ENCODE measurements around the gene SNN.

Gene SNN

DNA sequence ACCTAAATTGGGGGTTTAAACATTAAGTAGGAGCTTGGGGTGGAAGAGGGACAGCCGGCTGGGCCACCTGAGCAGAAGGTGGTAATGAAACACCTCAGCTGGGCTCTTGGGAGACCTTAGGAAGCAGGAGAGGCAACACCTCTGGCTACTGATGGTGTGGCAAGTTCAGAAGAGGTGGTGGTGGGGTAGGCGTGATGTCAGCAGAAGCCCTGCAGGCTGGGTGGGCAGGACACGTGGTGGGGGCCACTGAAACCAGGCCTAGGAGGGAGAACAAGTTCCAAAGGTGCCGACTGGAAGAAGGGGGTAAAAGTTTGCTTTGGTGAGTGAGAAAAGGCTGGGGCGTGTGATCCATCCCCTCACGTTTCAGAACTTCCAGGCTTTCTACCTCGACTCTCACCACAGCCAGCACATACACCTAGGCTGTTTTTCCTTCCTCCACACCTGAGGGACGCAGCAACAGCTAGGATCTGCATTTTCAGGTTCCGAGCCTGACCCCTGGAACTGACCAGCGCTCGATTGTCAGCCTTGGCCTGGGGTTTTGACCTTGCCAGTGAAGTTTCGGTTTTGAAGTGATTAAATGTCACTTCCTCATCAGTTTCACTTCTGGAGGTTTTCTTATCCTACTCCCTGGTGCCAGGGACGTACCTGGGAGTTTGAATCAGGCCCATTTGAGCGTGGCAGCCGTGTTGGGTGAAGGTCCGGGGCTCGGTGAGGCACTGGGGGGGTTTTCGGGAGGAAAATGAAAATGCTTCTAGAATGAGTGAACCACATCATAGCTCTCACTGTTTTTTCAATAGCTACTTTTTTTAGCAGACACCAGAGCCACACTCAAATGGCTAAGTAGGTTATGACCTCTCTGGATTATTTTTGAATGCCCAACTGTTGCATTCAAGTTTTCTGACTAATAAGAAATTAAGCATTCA, 10.0 kb downstream of the SNN start:
- Histone ChIP-seq H3K79me1 (ENCODE audit: low read depth, low read length) (peaks cover 19% of the 10 kb centered on the region), H3K27me3 (ENCODE audit: control insufficient read depth in 3 of 3, insufficient read depth in 3 of 3, low read depth in 1 of 3, low read length in 3 of 3) (no peaks in the 10 kb centered on the region), H3K36me3 (replicated peaks in 1 of 2; ENCODE audit: control insufficient read depth in 2 of 2, insufficient read depth in 2 of 2, low read length in 2 of 2) (peaks cover 36 to 98% of the 10 kb centered on the region in 2 donors), H4K91ac (ENCODE audit: low read depth, low read length, poor library complexity) (no peak overlapping the region), H3K18ac (ENCODE audit: low read length) (no peak overlapping the region), H3K9ac (ENCODE audit: low read depth, low read length, poor library complexity) (peak overlapping the region; percentile 7), H2BK5ac (ENCODE audit: low read length) (no peak overlapping the region), H3K27ac (replicated peaks; ENCODE audit: low read length) (no peak overlapping the region), H2BK15ac (ENCODE audit: low read length) (no peak overlapping the region), H3K4ac (ENCODE audit: low read length) (no peak overlapping the region), H2AFZ (ENCODE audit: low read length) (no peak overlapping the region), H3K14ac (ENCODE audit: low read length) (no peak overlapping the region), H2BK12ac (ENCODE audit: low read length) (no peak overlapping the region), H3K4me3 (ENCODE audit: low read length in 2 of 2) (no peak overlapping the region), H3K4me2 (ENCODE audit: insufficient read depth, low read length, poor library complexity, severe bottlenecking) (no peak overlapping the region), H3K4me1 (ENCODE audit: control insufficient read depth in 2 of 2, insufficient read depth in 1 of 2, low read depth in 1 of 2, low read length in 2 of 2) (peaks cover 0 to 2% of the 10 kb centered on the region in 2 donors), H4K8ac (ENCODE audit: low read depth, low read length) (no peak overlapping the region), H2AK5ac (ENCODE audit: low read depth, low read length) (no peak overlapping the region), H3K9me3 (replicated peaks in 1 of 2; ENCODE audit: control insufficient read depth in 2 of 2, insufficient read depth in 1 of 2, low read depth in 1 of 2, low read length in 2 of 2) (peaks cover 0 to 2% of the 10 kb centered on the region in 2 donors), H3K23ac (ENCODE audit: low read depth, low read length, poor library complexity) (no peak overlapping the region), H2BK120ac (ENCODE audit: low read depth, low read length) (no peak overlapping the region)
- no CpG with 5 or more reads among the region's 18 CpGs for WGBS, 2 donors (ENCODE audit: extremely low coverage in 2 of 2, insufficient read length in 2 of 2, insufficient replicate concordance in 1 of 2)
- DNase-seq (ENCODE audit: low spot score) = no peak

- H3K9ac ChIP-seq (ENCODE audit: low read depth, low read length, poor library complexity) = no peak overlapping the region
- no peak overlapping the region for H3K14ac ChIP-seq (ENCODE audit: low read length)
- no peak overlapping the region for H3K23ac ChIP-seq (ENCODE audit: low read depth, low read length, poor library complexity)
- no peak overlapping the region for H2AFZ ChIP-seq (ENCODE audit: low read length)
- no peak overlapping the region for H2BK120ac ChIP-seq (ENCODE audit: low read depth, low read length)
- H3K79me1 ChIP-seq (ENCODE audit: low read depth, low read length) = peaks cover 15% of the 10 kb centered on the region
- WGBS, 2 donors (ENCODE audit: extremely low coverage in 2 of 2, insufficient read length in 2 of 2, insufficient replicate concordance in 1 of 2) = no CpG with 5 or more reads among the region's 13 CpGs
- H2BK12ac ChIP-seq (ENCODE audit: low read length) = no peak overlapping the region
- no peak overlapping the region for H3K4me2 ChIP-seq (ENCODE audit: insufficient read depth, low read length, poor library complexity, severe bottlenecking)
- H3K4ac ChIP-seq (ENCODE audit: low read length) = no peak overlapping the region
- H3K36me3 ChIP-seq (replicated peaks in 1 of 2; ENCODE audit: control insufficient read depth in 2 of 2, insufficient read depth in 2 of 2, low read length in 2 of 2) = peaks cover 38 to 98% of the 10 kb centered on the region in 2 donors
- no peak overlapping the region for H2BK15ac ChIP-seq (ENCODE audit: low read length)
- no peak overlapping the region for H3K27ac ChIP-seq (replicated peaks; ENCODE audit: low read length)
- no peak overlapping the region for H4K91ac ChIP-seq (ENCODE audit: low read depth, low read length, poor library complexity)
- H3K4me3 ChIP-seq (ENCODE audit: low read length in 2 of 2) = no peak overlapping the region
- H3K27me3 ChIP-seq (ENCODE audit: control insufficient read depth in 3 of 3, insufficient read depth in 3 of 3, low read depth in 1 of 3, low read length in 3 of 3) = no peaks in the 10 kb centered on the region
- H4K8ac ChIP-seq (ENCODE audit: low read depth, low read length) = no peak overlapping the region
- no peak overlapping the region for H3K18ac ChIP-seq (ENCODE audit: low read length)
- H3K9me3 ChIP-seq (replicated peaks in 1 of 2; ENCODE audit: control insufficient read depth in 2 of 2, insufficient read depth in 1 of 2, low read depth in 1 of 2, low read length in 2 of 2) = peaks cover 0 to 2% of the 10 kb centered on the region in 2 donors
- no peak overlapping the region for H2AK5ac ChIP-seq (ENCODE audit: low read depth, low read length)
- no peak for DNase-seq (ENCODE audit: low spot score)
- no peak overlapping the region for H2BK5ac ChIP-seq (ENCODE audit: low read length)
- H3K4me1 ChIP-seq (ENCODE audit: control insufficient read depth in 2 of 2, insufficient read depth in 1 of 2, low read depth in 1 of 2, low read length in 2 of 2) = no peaks in the 10 kb centered on the region
These were observed 11.0 kb downstream of the SNN start for GRCh38 chr16:11679250-11679649.

GRCh38 chr16:11679941-11680911, 12.0 kb downstream of the SNN start:
- Histone ChIP-seq H3K36me3 (replicated peaks in 1 of 2; ENCODE audit: control insufficient read depth in 2 of 2, insufficient read depth in 2 of 2, low read length in 2 of 2) (peaks cover 38 to 98% of the 10 kb centered on the region in 2 donors), H2BK120ac (ENCODE audit: low read depth, low read length) (no peak overlapping the region), H3K27me3 (ENCODE audit: control insufficient read depth in 3 of 3, insufficient read depth in 3 of 3, low read depth in 1 of 3, low read length in 3 of 3) (no peaks in the 10 kb centered on the region), H3K9ac (ENCODE audit: low read depth, low read length, poor library complexity) (no peak overlapping the region), H3K18ac (ENCODE audit: low read length) (no peak overlapping the region), H4K8ac (ENCODE audit: low read depth, low read length) (no peak overlapping the region), H2BK12ac (ENCODE audit: low read length) (no peak overlapping the region), H3K23ac (ENCODE audit: low read depth, low read length, poor library complexity) (no peak overlapping the region), H2BK15ac (ENCODE audit: low read length) (no peak overlapping the region), H3K4ac (ENCODE audit: low read length) (no peak overlapping the region), H2AK5ac (ENCODE audit: low read depth, low read length) (no peak overlapping the region), H3K79me1 (ENCODE audit: low read depth, low read length) (peaks cover 11% of the 10 kb centered on the region), H3K14ac (ENCODE audit: low read length) (no peak overlapping the region), H3K4me2 (ENCODE audit: insufficient read depth, low read length, poor library complexity, severe bottlenecking) (no peak overlapping the region), H3K4me3 (ENCODE audit: low read length in 2 of 2) (no peak overlapping the region), H4K91ac (ENCODE audit: low read depth, low read length, poor library complexity) (no peak overlapping the region), H3K4me1 (ENCODE audit: control insufficient read depth in 2 of 2, insufficient read depth in 1 of 2, low read depth in 1 of 2, low read length in 2 of 2) (no peaks in the 10 kb centered on the region), H3K9me3 (replicated peaks in 1 of 2; ENCODE audit: control insufficient read depth in 2 of 2, insufficient read depth in 1 of 2, low read depth in 1 of 2, low read length in 2 of 2) (no peaks in the 10 kb centered on the region), H2AFZ (ENCODE audit: low read length) (no peak overlapping the region), H2BK5ac (ENCODE audit: low read length) (no peak overlapping the region), H3K27ac (replicated peaks; ENCODE audit: low read length) (no peak overlapping the region)
- WGBS, 2 donors (ENCODE audit: extremely low coverage in 2 of 2, insufficient read length in 2 of 2, insufficient replicate concordance in 1 of 2) = no CpG with 5 or more reads among the region's 12 CpGs
- no peak for DNase-seq (ENCODE audit: low spot score)

DNA sequence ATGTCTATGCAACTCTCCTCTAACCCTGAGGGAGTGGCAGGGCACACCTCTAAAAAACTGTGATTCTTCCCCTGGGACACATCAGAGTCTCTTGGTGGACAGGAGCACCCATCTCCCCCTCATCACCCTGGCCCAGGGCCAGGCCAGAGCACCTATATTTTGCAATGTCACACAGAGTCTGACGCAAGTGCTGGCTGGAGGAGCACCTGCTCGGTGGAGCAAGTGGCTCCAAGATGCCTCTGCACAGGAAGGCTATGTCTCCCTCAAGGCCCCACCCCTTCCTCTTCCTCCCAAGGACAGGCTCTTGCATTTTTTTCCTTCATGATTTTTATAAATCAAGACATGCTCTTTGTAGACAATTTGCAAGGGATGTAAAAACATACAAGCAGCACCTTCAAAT, 13.3 kb downstream of the SNN start:
- WGBS, 2 donors (ENCODE audit: extremely low coverage in 2 of 2, insufficient read length in 2 of 2, insufficient replicate concordance in 1 of 2) = no CpG with 5 or more reads among the region's 2 CpGs
- H3K23ac ChIP-seq (ENCODE audit: low read depth, low read length, poor library complexity) = no peak overlapping the region
- no peak overlapping the region for H2AFZ ChIP-seq (ENCODE audit: low read length)
- peaks cover 4% of the 10 kb centered on the region for H3K79me1 ChIP-seq (ENCODE audit: low read depth, low read length)
- H4K91ac ChIP-seq (ENCODE audit: low read depth, low read length, poor library complexity) = no peak overlapping the region
- no peaks in the 10 kb centered on the region for H3K9me3 ChIP-seq (replicated peaks in 1 of 2; ENCODE audit: control insufficient read depth in 2 of 2, insufficient read depth in 1 of 2, low read depth in 1 of 2, low read length in 2 of 2)
- H2BK5ac ChIP-seq (ENCODE audit: low read length) = no peak overlapping the region
- DNase-seq (ENCODE audit: low spot score) = no peak
- peaks cover 30 to 95% of the 10 kb centered on the region in 2 donors for H3K36me3 ChIP-seq (replicated peaks in 1 of 2; ENCODE audit: control insufficient read depth in 2 of 2, insufficient read depth in 2 of 2, low read length in 2 of 2)
- H2BK120ac ChIP-seq (ENCODE audit: low read depth, low read length) = no peak overlapping the region
- H3K27me3 ChIP-seq (ENCODE audit: control insufficient read depth in 3 of 3, insufficient read depth in 3 of 3, low read depth in 1 of 3, low read length in 3 of 3) = no peaks in the 10 kb centered on the region
- no peak overlapping the region for H3K4me3 ChIP-seq (ENCODE audit: low read length in 2 of 2)
- H3K27ac ChIP-seq (replicated peaks; ENCODE audit: low read length) = no peak overlapping the region
- no peaks in the 10 kb centered on the region for H3K4me1 ChIP-seq (ENCODE audit: control insufficient read depth in 2 of 2, insufficient read depth in 1 of 2, low read depth in 1 of 2, low read length in 2 of 2)
- H3K9ac ChIP-seq (ENCODE audit: low read depth, low read length, poor library complexity) = no peak overlapping the region
- no peak overlapping the region for H3K14ac ChIP-seq (ENCODE audit: low read length)
- H4K8ac ChIP-seq (ENCODE audit: low read depth, low read length) = no peak overlapping the region
- H3K4me2 ChIP-seq (ENCODE audit: insufficient read depth, low read length, poor library complexity, severe bottlenecking) = no peak overlapping the region
- no peak overlapping the region for H3K4ac ChIP-seq (ENCODE audit: low read length)
- H2BK15ac ChIP-seq (ENCODE audit: low read length) = no peak overlapping the region
- no peak overlapping the region for H3K18ac ChIP-seq (ENCODE audit: low read length)
- no peak overlapping the region for H2BK12ac ChIP-seq (ENCODE audit: low read length)
- no peak overlapping the region for H2AK5ac ChIP-seq (ENCODE audit: low read depth, low read length)
